IMR-90 (cell line): ENCODE data around the gene GLRA3. TPM values are rescaled to one million over a fixed set of nuclear protein-coding genes. Genes with fewer than 3 reads are reported as not detected.

Source experiments
- ATAC-seq: fragments of 200-7000 bp; cut with Tn5 transposase; 2 replicates; pipeline ENCODE4 v1.9.1; 2020; ENCODE audit warnings: low read depth, mild to moderate bottlenecking, moderate library complexity
- BruUV-seq: library from RNA; stranded (reverse); fragments of 400-500 nt; replicated peaks from 2 replicates; lab custom pipeline; 2021; lab: Mats Ljungman, UMichigan
- CTCF ChIA-PET: fragments of 300-600 bp; formaldehyde crosslinking; extraction: SDS; loops from one replicate; lab custom pipeline; 2021; ENCODE audit warnings: antibody characterized with exemption; lab: Yijun Ruan, JAX
- POLR2A ChIA-PET: fragments of 300-600 bp; sonication (Branson Sonifier 250); formaldehyde crosslinking; loops from one replicate; lab custom pipeline; 2022; ENCODE audit warnings: antibody characterized with exemption; ENCODE audit not compliant: unreplicated experiment; lab: Charles Lee
- DNase-seq: peaks from one replicate; pipeline ENCODE4 v3.0.0; 2013
- H2AFZ ChIP-seq: replicated peaks from 2 replicates; pipeline ENCODE3; 2013; ENCODE audit warnings: low read length, mild to moderate bottlenecking; ENCODE audit not compliant: poor library complexity
- H2AK5ac ChIP-seq: 2 replicates; pipeline ENCODE4 v1.6.1; 2013; ENCODE audit warnings: low read depth, low read length, inconsistent platforms
- H2AK9ac ChIP-seq: replicated peaks from 2 replicates; pipeline ENCODE3; 2013; ENCODE audit warnings: mild to moderate bottlenecking, low read depth, low read length, moderate library complexity; ENCODE audit not compliant: poor library complexity
- H2BK120ac ChIP-seq: 2 replicates; pipeline ENCODE4 v1.6.1; 2013; ENCODE audit warnings: low read depth, low read length, inconsistent platforms
- H2BK15ac ChIP-seq: 3 replicates; pipeline ENCODE4 v1.6.1; 2013; ENCODE audit warnings: low read depth, low read length, inconsistent platforms
- H2BK20ac ChIP-seq: 2 replicates; pipeline ENCODE4 v1.6.1; 2013; ENCODE audit warnings: low read depth, mild to moderate bottlenecking, inconsistent platforms, low read length, moderate library complexity
- H2BK5ac ChIP-seq: 2 replicates; pipeline ENCODE4 v1.6.1; 2013; ENCODE audit warnings: mild to moderate bottlenecking, low read depth, low read length, inconsistent platforms; ENCODE audit not compliant: poor library complexity, severe bottlenecking
- H3K14ac ChIP-seq: replicated peaks from 2 replicates; pipeline ENCODE4 v1.6.1; 2013; ENCODE audit warnings: low read depth, low read length, inconsistent platforms
- H3K18ac ChIP-seq: 2 replicates; pipeline ENCODE4 v1.6.1; 2013; ENCODE audit warnings: low read depth, low read length, control low read depth
- H3K23ac ChIP-seq: 2 replicates; pipeline ENCODE4 v1.6.1; 2013; ENCODE audit warnings: low read depth, low read length, inconsistent platforms
- H3K27ac ChIP-seq: 2 replicates; pipeline ENCODE4 v1.5.1; 2013; ENCODE audit warnings: mild to moderate bottlenecking, control low read depth, low read length; ENCODE audit not compliant: insufficient read depth
- H3K27me3 ChIP-seq: 2 replicates; pipeline ENCODE4 v1.6.1; 2013; ENCODE audit warnings: low read length; ENCODE audit not compliant: control insufficient read depth, insufficient read depth
- H3K36me3 ChIP-seq: 2 replicates; pipeline ENCODE4 v1.6.1; 2013; ENCODE audit warnings: low read length, mixed read lengths; ENCODE audit not compliant: control insufficient read depth, insufficient read depth
- H3K4ac ChIP-seq: 2 replicates; pipeline ENCODE4 v1.6.1; 2013; ENCODE audit warnings: low read depth, low read length, inconsistent platforms
- H3K4me1 ChIP-seq: 2 replicates; pipeline ENCODE4 v1.6.1; 2013; ENCODE audit warnings: low read length, mixed read lengths; ENCODE audit not compliant: control insufficient read depth, insufficient read depth
- H3K4me2 ChIP-seq: 2 replicates; pipeline ENCODE4 v1.6.1; 2013; ENCODE audit warnings: low read depth, mild to moderate bottlenecking, control low read depth, low read length, moderate library complexity
- H3K4me3 ChIP-seq: 2 replicates; pipeline ENCODE4 v1.5.1; 2013; ENCODE audit warnings: low read depth, mild to moderate bottlenecking, control low read depth, low read length, moderate library complexity; ENCODE audit not compliant: insufficient read depth
- H3K56ac ChIP-seq: 2 replicates; pipeline ENCODE4 v1.6.1; 2013; ENCODE audit warnings: low read length, inconsistent platforms; ENCODE audit not compliant: insufficient read depth; ENCODE audit errors: extremely low read depth
- H3K79me1 ChIP-seq, 2 experiments: 2 replicates each; pipeline ENCODE4 v1.6.1; 2013; ENCODE audit warnings: low read length in 2 of 2, inconsistent platforms in 1 of 2, low read depth in 1 of 2
- H3K9ac ChIP-seq: 2 replicates; pipeline ENCODE4 v1.6.1; 2013; ENCODE audit warnings: low read depth, low read length, control low read depth
- H3K9me1 ChIP-seq: 2 replicates; pipeline ENCODE4 v1.6.1; 2013; ENCODE audit warnings: low read length, inconsistent platforms; ENCODE audit not compliant: insufficient read depth
- H3K9me3 ChIP-seq: 2 replicates; pipeline ENCODE4 v1.6.1; 2013; ENCODE audit warnings: low read length; ENCODE audit not compliant: control insufficient read depth, insufficient read depth
- H4K20me1 ChIP-seq: 2 replicates; pipeline ENCODE4 v1.6.1; 2013; ENCODE audit warnings: low read length, inconsistent platforms; ENCODE audit not compliant: insufficient read depth
- H4K5ac ChIP-seq: 2 replicates; pipeline ENCODE4 v1.6.1; 2013; ENCODE audit warnings: mild to moderate bottlenecking, low read depth, low read length, control low read depth
- H4K8ac ChIP-seq, 2 experiments: 2 replicates each; pipeline ENCODE4 v1.6.1; 2013; ENCODE audit warnings: low read depth in 2 of 2, low read length in 2 of 2, control low read depth in 1 of 2, inconsistent platforms in 1 of 2
- H4K91ac ChIP-seq: 2 replicates; pipeline ENCODE4 v1.6.1; 2013; ENCODE audit warnings: low read depth, low read length, inconsistent platforms; ENCODE audit not compliant: insufficient read depth
- BHLHE40 ChIP-seq: fragments of 150-350 bp; IDR thresholded peaks from 2 replicates; pipeline ENCODE4 v1.6.1; 2016; ENCODE audit warnings: mild to moderate bottlenecking, low read depth, low read length
- CEBPB ChIP-seq: IDR thresholded peaks from 2 replicates; pipeline ENCODE4 v1.6.1; 2012; ENCODE audit warnings: low read depth, low read length, improper control_type of control experiment
- CHD1 ChIP-seq: IDR thresholded peaks from 2 replicates; pipeline ENCODE4 v1.6.1; 2012; ENCODE audit warnings: low read depth, low read length, improper control_type of control experiment
- MAFK ChIP-seq: IDR thresholded peaks from 2 replicates; pipeline ENCODE4 v1.6.1; 2012; ENCODE audit warnings: low read depth, low read length, improper control_type of control experiment
- MXI1 ChIP-seq: IDR thresholded peaks from 2 replicates; pipeline ENCODE4 v1.6.1; 2012; ENCODE audit warnings: low read depth, mild to moderate bottlenecking, low read length, moderate library complexity, borderline replicate concordance
- NFE2L2 ChIP-seq: fragments of 150-350 bp; IDR thresholded peaks from 2 replicates; pipeline ENCODE4 v1.6.1; 2016; ENCODE audit warnings: low read depth, mild to moderate bottlenecking, low read length
- RCOR1 ChIP-seq: IDR thresholded peaks from 2 replicates; pipeline ENCODE4 v1.6.1; 2012; ENCODE audit warnings: mild to moderate bottlenecking, low read length, improper control_type of control experiment; ENCODE audit not compliant: insufficient replicate concordance
- USF2 ChIP-seq: fragments of 150-350 bp; IDR thresholded peaks from 2 replicates; pipeline ENCODE4 v1.6.1; 2017; ENCODE audit warnings: mild to moderate bottlenecking, antibody characterized with exemption, low read length, low read depth
- WGBS, 2 experiments: methylation state at CpG; one replicate each; pipeline versions ENCODE4 v1.1.5 to v1.1.7; 2013; ENCODE audit warnings: missing lambda C conversion rate in 2 of 2; ENCODE audit not compliant: insufficient read length in 1 of 2; ENCODE audit errors: extremely low coverage in 2 of 2; 5-methylcytosine and 5-hydroxymethylcytosine counted together
- dilution Hi-C: fragments of 300-500 bp; cut with HindIII; formaldehyde crosslinking; loops from one replicate; pipeline ENCODE4 v1.14.3; 2018; ENCODE audit warnings: low sequenced_read_pairs; ENCODE audit not compliant: unreplicated experiment
- in situ Hi-C: fragments of 300-500 bp; cut with MboI; formaldehyde crosslinking; loops from 3 replicates; pipeline ENCODE4 v1.14.3; 2019; ENCODE audit warnings: low sequenced_read_pairs, inconsistent platforms, mixed read lengths
- intact Hi-C: fragments of 100-400 bp; cut with micrococcal nuclease; formaldehyde crosslinking; loops from 2 replicates; pipeline ENCODE4 v1.10.0; 2022
- polyA plus RNA-seq, 3 experiments: library from polyadenylated mRNA; depleted of rRNA; stranded (reverse); fragments of >200 nt; gene quantifications; 2 replicates each; pipeline ENCODE4 v1.2.3, GENCODE V29; 2012; ENCODE audit warnings: low replicate concordance in 1 of 3
- total RNA-seq: library from RNA; depleted of rRNA; stranded (reverse); fragments of >200 nt; gene quantifications from 2 replicates; pipeline ENCODE4 v1.2.3, GENCODE V29; 2012

The GLRA3 gene
- total and polyA plus RNA-seq, 2 of the 4 experiments (the other 2 are of a cell fraction): not detected

GRCh38 chr4:174708381-174708780 lies 120.7 kb downstream of the GLRA3 start:
- H3K79me1 ChIP-seq: no peaks in the 10 kb centered on the region
- no peak overlapping the region for H2BK5ac ChIP-seq
- no peak overlapping the region for H4K8ac ChIP-seq
- no peak overlapping the region for H2AFZ ChIP-seq
- no peak overlapping the region for H2BK20ac ChIP-seq
- H3K27me3 ChIP-seq: no peaks in the 10 kb centered on the region
- in situ Hi-C loops: no loop called here
- no peak overlapping the region for H2BK120ac ChIP-seq
- no CpG with 5 or more reads among the region's 3 CpGs for WGBS, 2 experiments
- no peak overlapping the region for H3K14ac ChIP-seq
- H3K9ac ChIP-seq: no peak overlapping the region
- no peak overlapping the region for H3K18ac ChIP-seq
- H4K20me1 ChIP-seq: no peaks in the 10 kb centered on the region
- H2AK9ac ChIP-seq: no peak overlapping the region
- H4K91ac ChIP-seq: no peak overlapping the region
- no peak overlapping the region for H3K23ac ChIP-seq
- no peak overlapping the region for H3K27ac ChIP-seq
- TF ChIP-seq NFE2L2: no peak
- TF ChIP-seq MXI1: no peak
- no peak for TF ChIP-seq RCOR1
- no peak for TF ChIP-seq BHLHE40
- TF ChIP-seq CHD1: no peak
- no peak for TF ChIP-seq CEBPB
- no peak for TF ChIP-seq MAFK
- TF ChIP-seq USF2: no peak
- H2BK15ac ChIP-seq: no peak overlapping the region
- no TSS peak for BruUV-seq
- H4K5ac ChIP-seq: no peak overlapping the region
- H2AK5ac ChIP-seq: no peak overlapping the region
- H3K56ac ChIP-seq: no peak overlapping the region
- no peaks in the 10 kb centered on the region for H3K4me1 ChIP-seq
- H3K4ac ChIP-seq: no peak overlapping the region
- H3K36me3 ChIP-seq: no peaks in the 10 kb centered on the region
- no peaks in the 10 kb centered on the region for H3K9me3 ChIP-seq
- H3K4me2 ChIP-seq: no peak overlapping the region
- dilution Hi-C loops: no loop called here
- H3K4me3 ChIP-seq: no peak overlapping the region
- POLR2A ChIA-PET: no interaction called here
- intact Hi-C loops: no loop called here
- ATAC-seq (no peak), DNase-seq (no peak)
- CTCF ChIA-PET: no interaction called here
- no peaks in the 10 kb centered on the region for H3K9me1 ChIP-seq
